Psoas muscle (tissue), 8 donors: Measurements from ENCODE around the gene AACS. TPM values are rescaled to one million over a fixed set of nuclear protein-coding genes. Genes with fewer than 3 reads are reported as not detected.

Source experiments
- ATAC-seq, 4 donors: fragments of 200-7000 bp; cut with Tn5 transposase; one replicate each; pipeline ENCODE4 v1.9.1; 2020; ENCODE audit warnings: moderate library complexity in 3 of 4, mild to moderate bottlenecking in 2 of 4
- DNase-seq, 2 donors: peaks; one replicate each; pipeline ENCODE4 v3.0.0-alpha.2; 2020
- H3K27ac ChIP-seq: fragments of 200-600 bp; one replicate; pipeline ENCODE4 v1.8.0; 2022
- H3K27me3 ChIP-seq, 3 donors: fragments of 200-600 bp in 1 of 3; one replicate each; pipeline versions ENCODE4 v1.6.1 to v1.8.0; 2013 to 2022; ENCODE audit warnings: low read length in 2 of 3, mild to moderate bottlenecking in 2 of 3, moderate library complexity in 1 of 3; ENCODE audit not compliant: insufficient read depth in 3 of 3
- H3K36me3 ChIP-seq, 2 donors: fragments of 200-600 bp in 1 of 2; one replicate each; pipeline versions ENCODE4 v1.6.1 to v1.8.0; 2013 to 2022; ENCODE audit warnings: low read depth in 1 of 2, mild to moderate bottlenecking in 1 of 2, moderate library complexity in 1 of 2; ENCODE audit not compliant: insufficient read depth in 1 of 2
- H3K4me1 ChIP-seq: fragments of 200-600 bp; one replicate; pipeline ENCODE4 v1.8.0; 2022
- H3K4me3 ChIP-seq: fragments of 200-600 bp; one replicate; pipeline ENCODE4 v1.8.0; 2022; ENCODE audit warnings: mild to moderate bottlenecking
- H3K9me3 ChIP-seq: fragments of 200-600 bp; one replicate; pipeline ENCODE4 v1.8.0; 2022
- CTCF ChIP-seq: fragments of 200-600 bp; IDR thresholded peaks from one replicate; pipeline ENCODE4 v1.8.0; 2022; ENCODE audit warnings: antibody characterized with exemption
- WGBS, 3 donors: extraction: QIAGEN DNeasy Blood & Tissue Kit; methylation state at CpG; one replicate each; pipeline versions ENCODE4 v1.1.6 to v1.1.7; 2013; 5-methylcytosine and 5-hydroxymethylcytosine counted together
- intact Hi-C, 2 donors: fragments of 100-400 bp; cut with DNase I; formaldehyde crosslinking; loops; one replicate each; pipeline versions ENCODE4 v1.11.0 to v1.14.2; 2022
- polyA plus RNA-seq, 3 donors: library from polyadenylated mRNA; stranded (reverse); fragments of 200-250 nt; gene quantifications; one replicate each; pipeline ENCODE4 v1.2.3, GENCODE V29; 2013
- total RNA-seq, 4 donors: library from RNA; stranded (reverse); fragmentation: NEBNext Ultra II Directional in 2 of 4; extraction: Animal tissue kit (Norgen Biotek cat#: 25700) in 2 of 4; gene quantifications; one replicate each; pipeline versions ENCODE4 v1.2.1 to v1.2.4, GENCODE V29; 2021 to 2023
- donor health status: healthy with polysubstance abuse.
- donor health status: DM: no; HTN: no; CAD: no; lungs with moderate emphysema.
- donor health status: Bipolar disorder and iron deficiency.
- donor health status: healthy.
- donor health status: DM: yes; HTN: yes; CAD: no.
- donor health status: DM: no; HTN: no; CAD: no.
- donor health status: DM: no; HTN: no; CAD: no.
- donor health status: DM: yes; HTN: yes; CAD: no.

The AACS gene
- total and polyA plus RNA-seq, 7 donors: 3.2 to 9.5 (median 5.7) TPM

GRCh38 chr12:125033288-125033687 lies 31.9 kb upstream of the AACS start:
- H3K9me3 ChIP-seq: no peaks in the 10 kb centered on the region
- intact Hi-C loops: no loop called here
- no peak for ATAC-seq
- no peak overlapping the region for H3K4me3 ChIP-seq
- H3K36me3 ChIP-seq: no peaks in the 10 kb centered on the region
- H3K4me1 ChIP-seq: no peaks in the 10 kb centered on the region
- H3K27me3 ChIP-seq: no peaks in the 10 kb centered on the region
- DNase-seq: no peak
- 84 to 88% (median 85%) methylated on average over 9 of the region's 9 CpGs for WGBS, 3 donors
- no peak for TF ChIP-seq CTCF
- H3K27ac ChIP-seq: no peak overlapping the region

GRCh38 chr12:125038976-125039625 lies 26.1 kb upstream of the AACS start:
- no peaks in the 10 kb centered on the region for H3K36me3 ChIP-seq
- intact Hi-C loops: no loop called here
- DNase-seq (no peak), ATAC-seq (no peak)
- 64 to 73% (median 69%) methylated on average over 6 of the region's 6 CpGs for WGBS, 3 donors
- no peak for TF ChIP-seq CTCF
- H3K4me3 ChIP-seq: no peak overlapping the region
- H3K27me3 ChIP-seq: no peaks in the 10 kb centered on the region
- no peaks in the 10 kb centered on the region for H3K9me3 ChIP-seq
- H3K4me1 ChIP-seq: no peaks in the 10 kb centered on the region
- no peak overlapping the region for H3K27ac ChIP-seq

DNA sequence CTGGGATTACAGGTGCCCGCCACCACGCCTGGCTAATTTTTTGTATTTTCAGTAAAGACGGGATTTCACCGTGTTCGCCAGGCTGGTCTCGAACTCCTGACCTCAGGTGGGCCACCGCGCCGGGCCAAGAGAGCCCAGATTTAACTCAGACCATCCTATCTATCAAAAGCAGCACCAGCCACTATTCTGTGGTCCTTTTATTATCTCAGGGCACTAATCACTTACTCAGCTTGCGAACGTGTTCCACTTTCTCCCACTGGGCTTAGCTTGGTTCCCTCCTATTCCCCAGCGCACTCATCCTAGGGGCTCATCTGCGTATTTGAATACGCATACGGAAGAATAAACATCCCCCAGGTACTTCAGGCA lies 16.2 kb upstream of the AACS start:
- intact Hi-C loops: loop anchor here in 1 of 2 donors (2.0 to 5.0 kb wide), 2 partner anchors 16 to 57 kb away; partner anchors contain the start of genes AACS and BRI3BP
- Histone ChIP-seq H3K9me3 (no peaks in the 10 kb centered on the region), H3K27me3 (no peaks in the 10 kb centered on the region), H3K27ac (peak overlapping the region; percentile 27), H3K36me3 (no peaks in the 10 kb centered on the region), H3K4me1 (no peaks in the 10 kb centered on the region), H3K4me3 (peak overlapping the region; percentile 71)
- 49 to 51% (median 50%) methylated on average over 15 of the region's 15 CpGs for WGBS, 3 donors
- no peak for TF ChIP-seq CTCF
- DNase-seq (no peak), ATAC-seq (peak in 1 of 4 donors; percentile 39)

- Histone ChIP-seq H3K4me1 (no peaks in the 10 kb centered on the region), H3K36me3 (no peaks in the 10 kb centered on the region), H3K4me3 (no peak overlapping the region), H3K27ac (no peak overlapping the region), H3K27me3 (no peaks in the 10 kb centered on the region), H3K9me3 (no peaks in the 10 kb centered on the region)
- ATAC-seq (no peak), DNase-seq (no peak)
- no peak for TF ChIP-seq CTCF
- intact Hi-C loops: no loop called here
- WGBS, 3 donors: 76 to 83% (median 76%) methylated on average over 10 of the region's 10 CpGs
Observed at GRCh38 chr12:125050446-125050845, 14.8 kb upstream of the AACS start.

DNA sequence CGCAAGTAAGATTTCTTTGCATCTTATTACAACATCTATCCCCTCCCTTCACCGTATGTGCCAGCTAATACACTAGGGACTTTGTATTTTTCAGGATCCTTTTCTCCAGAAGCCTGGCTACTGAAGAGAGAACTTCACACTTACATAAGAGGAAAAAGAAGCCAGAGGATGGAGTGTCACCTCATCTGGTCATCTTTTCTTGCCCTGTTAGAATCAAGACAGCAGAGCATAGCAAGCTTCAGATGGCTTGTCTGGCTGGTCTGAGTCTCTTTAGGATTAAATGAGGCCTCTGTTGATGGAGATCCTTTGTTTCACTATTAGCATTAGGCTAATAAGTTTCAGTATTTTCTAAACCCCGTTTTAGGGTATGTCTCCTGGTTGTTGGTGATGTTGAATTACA lies 14.4 kb upstream of the AACS start:
- no peaks in the 10 kb centered on the region for H3K27me3 ChIP-seq
- no peak for TF ChIP-seq CTCF
- WGBS, 3 donors: 60 to 68% (median 67%) methylated on average over 3 of the region's 3 CpGs
- no peaks in the 10 kb centered on the region for H3K4me1 ChIP-seq
- intact Hi-C loops: no loop called here
- no peak overlapping the region for H3K27ac ChIP-seq
- DNase-seq: no peak
- no peaks in the 10 kb centered on the region for H3K36me3 ChIP-seq
- H3K4me3 ChIP-seq: no peak overlapping the region
- ATAC-seq: no peak
- no peaks in the 10 kb centered on the region for H3K9me3 ChIP-seq
